Neural crest cell (in vitro differentiated cells): ENCODE data around the gene PPM1L. TPM values are rescaled to one million over a fixed set of nuclear protein-coding genes. Genes with fewer than 3 reads are reported as not detected.

ENCODE experiments used
- DNase-seq: peaks from one replicate; pipeline ENCODE4 v3.0.0; 2021; ENCODE audit warnings: low read depth, mixed read lengths, low spot score
- H3K27ac Mint-ChIP-seq: one replicate; pipeline ENCODE4 v1.8.0; 2021; ENCODE audit warnings: mild to moderate bottlenecking, mixed read lengths; ENCODE audit not compliant: unreplicated experiment
- H3K27me3 Mint-ChIP-seq: 2 replicates; pipeline ENCODE4 v1.8.0; 2021; ENCODE audit warnings: low read depth, mild to moderate bottlenecking, mixed read lengths
- H3K36me3 Mint-ChIP-seq: 2 replicates; pipeline ENCODE4 v1.8.0; 2021; ENCODE audit warnings: low read depth, mild to moderate bottlenecking, mixed read lengths
- H3K4me1 Mint-ChIP-seq: 2 replicates; pipeline ENCODE4 v1.8.0; 2021; ENCODE audit warnings: mixed read lengths
- H3K4me3 Mint-ChIP-seq: one replicate; pipeline ENCODE4 v1.8.0; 2021; ENCODE audit warnings: mild to moderate bottlenecking, mixed read lengths
- H3K9me3 Mint-ChIP-seq: 2 replicates; pipeline ENCODE4 v1.8.0; 2021; ENCODE audit warnings: mixed read lengths
- total RNA-seq: library from RNA; stranded (reverse); gene quantifications from 2 replicates; pipeline ENCODE4 v1.2.1, GENCODE V29; 2021
- TF ChIP-seq, protein P1 (sequence below): fragments of 200-600 bp; sonication (generic); conservative IDR thresholded peaks from 2 replicates; pipeline ENCODE4 v1.5.0; 2021; ENCODE audit warnings: antibody characterized with exemption, mild to moderate bottlenecking

Gene PPM1L
- total RNA-seq, 1 donor from 2014 or later = 34.3 TPM

- Mint-ChIP-seq H3K36me3 (no peaks in the 10 kb centered on the region), H3K27me3 (no peaks in the 10 kb centered on the region), H3K4me3 (no peak overlapping the region), H3K27ac (no peak overlapping the region), H3K9me3 (no peaks in the 10 kb centered on the region), H3K4me1 (peaks cover 16% of the 10 kb centered on the region)
- TF ChIP-seq, protein P1, sequence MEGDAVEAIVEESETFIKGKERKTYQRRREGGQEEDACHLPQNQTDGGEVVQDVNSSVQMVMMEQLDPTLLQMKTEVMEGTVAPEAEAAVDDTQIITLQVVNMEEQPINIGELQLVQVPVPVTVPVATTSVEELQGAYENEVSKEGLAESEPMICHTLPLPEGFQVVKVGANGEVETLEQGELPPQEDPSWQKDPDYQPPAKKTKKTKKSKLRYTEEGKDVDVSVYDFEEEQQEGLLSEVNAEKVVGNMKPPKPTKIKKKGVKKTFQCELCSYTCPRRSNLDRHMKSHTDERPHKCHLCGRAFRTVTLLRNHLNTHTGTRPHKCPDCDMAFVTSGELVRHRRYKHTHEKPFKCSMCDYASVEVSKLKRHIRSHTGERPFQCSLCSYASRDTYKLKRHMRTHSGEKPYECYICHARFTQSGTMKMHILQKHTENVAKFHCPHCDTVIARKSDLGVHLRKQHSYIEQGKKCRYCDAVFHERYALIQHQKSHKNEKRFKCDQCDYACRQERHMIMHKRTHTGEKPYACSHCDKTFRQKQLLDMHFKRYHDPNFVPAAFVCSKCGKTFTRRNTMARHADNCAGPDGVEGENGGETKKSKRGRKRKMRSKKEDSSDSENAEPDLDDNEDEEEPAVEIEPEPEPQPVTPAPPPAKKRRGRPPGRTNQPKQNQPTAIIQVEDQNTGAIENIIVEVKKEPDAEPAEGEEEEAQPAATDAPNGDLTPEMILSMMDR = no peak
- no peak for DNase-seq
Measured at GRCh38 chr3:160808838-160809237, 52.8 kb downstream of the PPM1L start.

DNA sequence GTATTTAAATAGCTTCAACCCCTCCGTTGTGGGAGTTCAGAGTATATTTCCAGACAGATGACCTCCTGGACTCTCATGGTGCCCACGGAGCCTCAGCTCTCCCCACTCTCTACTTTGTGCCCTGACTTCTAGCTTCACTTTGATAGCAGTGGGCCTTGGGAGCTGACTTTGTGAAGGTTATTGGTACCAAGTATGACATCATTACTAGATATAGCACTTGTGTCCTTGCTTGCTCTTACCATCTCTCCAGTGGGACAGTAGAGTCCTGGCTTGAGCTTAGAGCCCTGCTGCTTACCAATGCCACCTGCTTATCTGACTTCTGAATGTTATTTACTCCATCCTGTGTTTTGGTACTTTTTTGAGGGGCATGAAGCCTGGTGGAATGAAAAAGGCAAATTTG lies 53.4 kb downstream of the PPM1L start:
- no peaks in the 10 kb centered on the region for H3K27me3 Mint-ChIP-seq
- no peak overlapping the region for H3K27ac Mint-ChIP-seq
- H3K4me1 Mint-ChIP-seq = peaks cover 16% of the 10 kb centered on the region
- no peak for DNase-seq
- H3K4me3 Mint-ChIP-seq = no peak overlapping the region
- no peaks in the 10 kb centered on the region for H3K9me3 Mint-ChIP-seq
- TF ChIP-seq, protein P1 = no peak
- no peaks in the 10 kb centered on the region for H3K36me3 Mint-ChIP-seq

DNA sequence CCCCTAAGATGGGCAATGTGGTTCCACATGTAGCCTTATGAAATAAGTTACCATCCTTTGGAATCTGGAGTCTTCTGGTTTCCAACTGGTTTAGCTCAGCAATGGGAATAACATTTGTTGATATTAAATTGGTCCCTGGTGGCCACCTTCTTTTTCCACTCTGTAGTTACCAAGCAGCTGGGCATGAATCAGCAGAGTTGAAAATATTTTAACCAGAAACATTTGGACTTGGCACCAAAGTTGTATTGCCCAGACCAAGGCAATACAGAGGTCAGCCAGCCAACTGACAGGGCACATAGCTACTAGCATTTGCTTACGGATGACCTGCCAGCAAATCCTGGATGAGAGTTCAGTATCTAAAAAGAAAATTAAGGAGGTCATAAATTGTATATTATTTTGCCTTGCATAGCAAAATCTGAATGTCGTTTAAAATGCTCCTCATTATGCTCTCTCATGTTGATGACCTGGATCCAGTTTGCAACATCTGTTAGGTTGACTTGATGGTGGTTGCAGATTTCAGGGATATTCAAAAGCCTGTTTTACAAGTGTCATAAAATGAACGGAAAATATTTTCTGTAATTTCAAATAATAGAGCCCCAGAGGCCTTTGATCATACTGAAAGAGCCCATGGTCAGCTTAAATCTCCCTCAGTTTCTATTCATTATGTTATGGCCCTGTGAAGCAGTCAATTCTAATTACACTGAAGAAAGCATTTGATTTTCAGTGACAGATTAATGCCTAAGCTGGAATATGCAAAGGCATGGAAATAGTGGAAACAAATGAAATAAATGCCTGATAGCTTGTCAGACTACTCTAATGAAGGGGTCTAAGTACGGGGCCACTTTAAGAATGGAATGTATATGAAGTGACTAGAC lies 54.6 kb downstream of the PPM1L start:
- TF ChIP-seq, protein P1 = no peak
- H3K36me3 Mint-ChIP-seq = no peaks in the 10 kb centered on the region
- H3K27me3 Mint-ChIP-seq = no peaks in the 10 kb centered on the region
- H3K4me1 Mint-ChIP-seq = peaks cover 16% of the 10 kb centered on the region
- H3K9me3 Mint-ChIP-seq = no peaks in the 10 kb centered on the region
- H3K27ac Mint-ChIP-seq = no peak overlapping the region
- no peak for DNase-seq
- no peak overlapping the region for H3K4me3 Mint-ChIP-seq

DNA sequence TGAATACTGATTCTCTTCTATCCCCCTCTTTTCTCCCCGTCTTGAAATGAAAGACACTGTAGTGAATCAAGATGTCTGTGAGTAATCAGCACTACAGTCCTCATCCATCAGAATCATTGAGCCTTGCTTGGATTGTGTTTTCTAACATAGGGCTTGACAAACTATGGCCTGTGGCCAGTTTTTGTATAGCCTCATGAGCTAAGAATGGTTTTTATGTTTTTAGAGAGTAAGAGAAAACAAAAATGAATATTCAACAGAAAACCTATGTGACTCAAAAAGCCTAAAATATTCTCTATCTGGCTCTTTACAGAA lies 55.2 kb downstream of the PPM1L start:
- Mint-ChIP-seq H3K36me3 (no peaks in the 10 kb centered on the region), H3K4me1 (peaks cover 16% of the 10 kb centered on the region), H3K27ac (no peak overlapping the region), H3K9me3 (no peaks in the 10 kb centered on the region), H3K4me3 (no peak overlapping the region), H3K27me3 (no peaks in the 10 kb centered on the region)
- DNase-seq = no peak
- TF ChIP-seq, protein P1 = no peak

DNA sequence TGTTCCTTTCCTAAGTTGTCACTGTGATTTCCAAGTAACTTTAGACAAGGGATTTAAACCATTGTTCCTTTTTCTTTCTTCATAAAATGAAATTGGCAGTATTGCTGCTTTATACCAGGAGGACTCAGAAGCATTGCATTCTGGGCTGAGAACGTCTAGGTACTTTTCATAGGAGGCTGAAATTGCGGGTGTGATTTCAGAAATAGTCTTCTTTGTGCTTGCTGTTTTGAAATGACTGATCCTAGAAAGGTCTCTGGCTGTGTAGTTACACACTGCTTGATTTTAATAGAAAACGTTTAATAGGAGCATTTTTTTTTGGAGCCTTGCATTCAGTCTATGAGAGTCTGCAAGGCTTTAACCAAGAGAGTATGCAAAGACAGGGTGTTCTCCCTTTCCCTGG lies 56.3 kb downstream of the PPM1L start:
- H3K9me3 Mint-ChIP-seq = no peaks in the 10 kb centered on the region
- H3K4me1 Mint-ChIP-seq = peaks cover 14% of the 10 kb centered on the region
- no peak for DNase-seq
- H3K27ac Mint-ChIP-seq = no peak overlapping the region
- TF ChIP-seq, protein P1 = no peak
- no peaks in the 10 kb centered on the region for H3K36me3 Mint-ChIP-seq
- no peak overlapping the region for H3K4me3 Mint-ChIP-seq
- H3K27me3 Mint-ChIP-seq = no peaks in the 10 kb centered on the region
